A549 (cell line): ENCODE results near the gene TXNL1. TPM values are rescaled to one million over a fixed set of nuclear protein-coding genes. Genes with fewer than 3 reads are reported as not detected.

ENCODE experiments used
- ATAC-seq, 2 experiments: fragments of 200-7000 bp in 1 of 2; fragments of >200 bp in 1 of 2; cut with Nextera tagmentation in 1 of 2; cut with Tn5 transposase in 1 of 2; 3 replicates each; pipeline versions ENCODE4 v1.8.0 to v1.9.1; 2018 to 2020; ENCODE audit warnings: mild to moderate bottlenecking in 1 of 2, moderate library complexity in 1 of 2
- CTCF ChIA-PET: fragments of 300-600 bp; sonication (Branson Sonifier 250); formaldehyde crosslinking; extraction: SDS; loops from one replicate; lab custom pipeline; 2021; ENCODE audit warnings: antibody characterized with exemption, inconsistent platforms; lab: Yijun Ruan, JAX
- POLR2A ChIA-PET: fragments of 350-600 bp; formaldehyde crosslinking; extraction: SDS; loops from one replicate; lab custom pipeline; 2021; ENCODE audit warnings: antibody characterized with exemption, inconsistent platforms; lab: Yijun Ruan, JAX
- DNase-seq, 2 experiments: peaks; one replicate each; pipeline versions ENCODE4 v3.0.0 to v3.0.0-alpha.2; 2011 to 2016; ENCODE audit warnings: low read depth in 1 of 2, low spot score in 1 of 2
- FAIRE-seq: peaks from 2 replicates; lab custom pipeline; 2011; peaks lifted over from hg19 to GRCh38; lab: Jason Lieb, UNC
- H3K27ac ChIP-seq, 2 experiments: fragments of >200 bp; sonication (Bioruptor Twin); formaldehyde crosslinking; 3 replicates each; pipeline ENCODE4 v1.5.1; 2016 to 2017
- H3K4me1 ChIP-seq: fragments of >200 bp; sonication (Bioruptor Twin); formaldehyde crosslinking; 3 replicates; pipeline ENCODE4 v1.6.1; 2016
- H3K4me2 ChIP-seq: fragments of >200 bp; sonication (Bioruptor Twin); formaldehyde crosslinking; 3 replicates; pipeline ENCODE4 v1.6.1; 2016
- H3K4me3 ChIP-seq: fragments of >200 bp; sonication (Bioruptor Twin); formaldehyde crosslinking; 3 replicates; pipeline ENCODE4 v1.5.1; 2016
- H3K9me3 ChIP-seq: fragments of >200 bp; sonication (Bioruptor Twin); formaldehyde crosslinking; 3 replicates; pipeline ENCODE4 v1.6.1; 2016
- BHLHE40 ChIP-seq: IDR thresholded peaks from 2 replicates; pipeline ENCODE4 v1.6.1; 2012; ENCODE audit warnings: low read depth, low read length, inconsistent platforms
- EP300 ChIP-seq, 2 experiments: fragments of >200 bp; sonication (Bioruptor Twin); formaldehyde crosslinking; IDR thresholded peaks; 2 replicates in 1 of 2; 3 replicates in 1 of 2; pipeline ENCODE4 v1.6.1; 2016 to 2017
- FOSL2 ChIP-seq, 2 experiments: fragments of 450-650 bp in 1 of 2; fragments of >200 bp in 1 of 2; sonication (Bioruptor Twin) in 1 of 2; formaldehyde crosslinking; IDR thresholded peaks; 2 replicates each; pipeline versions ENCODE4 v1.5.0 to v1.6.1; 2016 to 2020; ENCODE audit warnings: mild to moderate bottlenecking in 1 of 2, moderate library complexity in 1 of 2
- FOXS1 ChIP-seq: fragments of 250-450 bp; sonication (Bioruptor Pico); IDR thresholded peaks from 2 replicates; pipeline ENCODE4 v1.5.0; 2020; ENCODE audit warnings: mild to moderate bottlenecking, moderate library complexity
- GATA3 ChIP-seq: IDR thresholded peaks from 2 replicates; pipeline ENCODE4 v1.6.1; 2012; ENCODE audit warnings: borderline replicate concordance
- HDAC2 ChIP-seq: fragments of 200-600 bp; sonication (generic); IDR thresholded peaks from 2 replicates; pipeline ENCODE4 v1.6.1; 2016
- HEYL ChIP-seq: fragments of 250-450 bp; sonication (Bioruptor Pico); IDR thresholded peaks from 2 replicates; pipeline ENCODE4 v1.8.0; 2021; ENCODE audit warnings: mild to moderate bottlenecking, moderate library complexity
- HMGXB4 ChIP-seq: fragments of 250-450 bp; sonication (Bioruptor Pico); IDR thresholded peaks from 2 replicates; pipeline ENCODE4 v1.5.0; 2021; ENCODE audit warnings: mild to moderate bottlenecking, moderate library complexity, borderline replicate concordance
- KDM1A ChIP-seq: fragments of 200-600 bp; sonication (generic); IDR thresholded peaks from 2 replicates; pipeline ENCODE4 v1.6.1; 2016; ENCODE audit warnings: low read depth, mild to moderate bottlenecking
- MAFK ChIP-seq: fragments of 450-650 bp; IDR thresholded peaks from 2 replicates; pipeline ENCODE4 v1.6.1; 2014; ENCODE audit not compliant: partially characterized antibody
- MYC ChIP-seq: IDR thresholded peaks from 2 replicates; pipeline ENCODE4 v1.6.1; 2012; ENCODE audit warnings: mild to moderate bottlenecking, inconsistent platforms, low read length, improper control_type of control experiment, borderline replicate concordance
- NR3C1 ChIP-seq: fragments of >200 bp; sonication (Bioruptor Twin); formaldehyde crosslinking; IDR thresholded peaks from 3 replicates; pipeline ENCODE4 v1.6.1; 2017
- PHF8 ChIP-seq: fragments of 200-600 bp; sonication (generic); IDR thresholded peaks from 2 replicates; pipeline ENCODE4 v1.6.1; 2016; ENCODE audit warnings: low read depth, mild to moderate bottlenecking, antibody characterized with exemption, moderate library complexity, borderline replicate concordance
- RAD21 ChIP-seq, 2 experiments: fragments of >200 bp in 1 of 2; sonication (Bioruptor Twin) in 1 of 2; formaldehyde crosslinking in 1 of 2; IDR thresholded peaks in 1 of 2; conservative IDR thresholded peaks in 1 of 2; 2 replicates in 1 of 2; 3 replicates in 1 of 2; pipeline ENCODE4 v1.6.1; 2012 to 2018; ENCODE audit warnings: inconsistent platforms in 1 of 2
- TFCP2L1 ChIP-seq: fragments of 250-450 bp; sonication (Bioruptor Pico); IDR thresholded peaks from 2 replicates; pipeline ENCODE4 v1.5.0; 2021; ENCODE audit warnings: mild to moderate bottlenecking
- TP53 ChIP-seq: fragments of 250-450 bp; sonication (Bioruptor Pico); IDR thresholded peaks from 2 replicates; pipeline ENCODE4 v1.5.0; 2021; ENCODE audit warnings: mild to moderate bottlenecking, moderate library complexity
- ZFP36 ChIP-seq: fragments of 450-650 bp; IDR thresholded peaks from 2 replicates; pipeline ENCODE4 v1.6.1; 2014; ENCODE audit warnings: borderline replicate concordance; ENCODE audit not compliant: partially characterized antibody
- WGBS: methylation state at CpG from one replicate; pipeline ENCODE4 v1.1.6; 2017; ENCODE audit errors: missing lambda C conversion rate; 5-methylcytosine and 5-hydroxymethylcytosine counted together
- polyA plus RNA-seq, 4 experiments: library from polyadenylated mRNA; depleted of rRNA in 3 of 4; stranded (reverse); fragments of >200 nt; fragmentation: RNase III in 1 of 4; extraction: RNeasy Plus Mini Kit Qiagen cat#74134 plus additional on column Dnase treatment in 1 of 4; gene quantifications; 2 replicates in 3 of 4; 3 replicates in 1 of 4; pipeline ENCODE4 v1.2.3, GENCODE V29; 2011 to 2017
- TF ChIP-seq, protein P1 (sequence below): fragments of 200-600 bp; sonication (generic); IDR thresholded peaks from 2 replicates; pipeline ENCODE4 v1.6.1; 2016; ENCODE audit warnings: antibody characterized with exemption, mild to moderate bottlenecking, moderate library complexity
- TF ChIP-seq, protein P2 (sequence below): IDR thresholded peaks from 2 replicates; pipeline ENCODE4 v1.6.1; 2012; ENCODE audit warnings: low read depth, borderline replicate concordance
- TF ChIP-seq, protein P3 (sequence below): IDR thresholded peaks from 2 replicates; pipeline ENCODE4 v1.6.1; 2012

The TXNL1 gene
- polyA plus RNA-seq, 2 of the 4 experiments (the other 2 are of a cell fraction): 59.5 to 104 TPM

- TF ChIP-seq, protein P1, sequence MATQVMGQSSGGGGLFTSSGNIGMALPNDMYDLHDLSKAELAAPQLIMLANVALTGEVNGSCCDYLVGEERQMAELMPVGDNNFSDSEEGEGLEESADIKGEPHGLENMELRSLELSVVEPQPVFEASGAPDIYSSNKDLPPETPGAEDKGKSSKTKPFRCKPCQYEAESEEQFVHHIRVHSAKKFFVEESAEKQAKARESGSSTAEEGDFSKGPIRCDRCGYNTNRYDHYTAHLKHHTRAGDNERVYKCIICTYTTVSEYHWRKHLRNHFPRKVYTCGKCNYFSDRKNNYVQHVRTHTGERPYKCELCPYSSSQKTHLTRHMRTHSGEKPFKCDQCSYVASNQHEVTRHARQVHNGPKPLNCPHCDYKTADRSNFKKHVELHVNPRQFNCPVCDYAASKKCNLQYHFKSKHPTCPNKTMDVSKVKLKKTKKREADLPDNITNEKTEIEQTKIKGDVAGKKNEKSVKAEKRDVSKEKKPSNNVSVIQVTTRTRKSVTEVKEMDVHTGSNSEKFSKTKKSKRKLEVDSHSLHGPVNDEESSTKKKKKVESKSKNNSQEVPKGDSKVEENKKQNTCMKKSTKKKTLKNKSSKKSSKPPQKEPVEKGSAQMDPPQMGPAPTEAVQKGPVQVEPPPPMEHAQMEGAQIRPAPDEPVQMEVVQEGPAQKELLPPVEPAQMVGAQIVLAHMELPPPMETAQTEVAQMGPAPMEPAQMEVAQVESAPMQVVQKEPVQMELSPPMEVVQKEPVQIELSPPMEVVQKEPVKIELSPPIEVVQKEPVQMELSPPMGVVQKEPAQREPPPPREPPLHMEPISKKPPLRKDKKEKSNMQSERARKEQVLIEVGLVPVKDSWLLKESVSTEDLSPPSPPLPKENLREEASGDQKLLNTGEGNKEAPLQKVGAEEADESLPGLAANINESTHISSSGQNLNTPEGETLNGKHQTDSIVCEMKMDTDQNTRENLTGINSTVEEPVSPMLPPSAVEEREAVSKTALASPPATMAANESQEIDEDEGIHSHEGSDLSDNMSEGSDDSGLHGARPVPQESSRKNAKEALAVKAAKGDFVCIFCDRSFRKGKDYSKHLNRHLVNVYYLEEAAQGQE: no peak
- TF ChIP-seq HEYL (no peak), MYC (no peak), MAFK (no peak), EP300 (IDR thresholded peaks at IDR 0.05) (no peak), FOXS1 (CRISPR knock-in tag) (no peak), KDM1A (no peak), TP53 (no peak), RAD21 (conservative IDR thresholded peaks at IDR 0.05 in 1 of 2, IDR thresholded peaks at IDR 0.05 in 1 of 2) (no peak)
These were observed 69.0 kb downstream of the TXNL1 start (continued) for GRCh38 chr18:56569416-56569815.

GRCh38 chr18:56568986-56569385 is 69.4 kb downstream of the TXNL1 start:
- FAIRE-seq (no peak), ATAC-seq (no peak), DNase-seq (no peak)
- 78% methylated on average over 4 of the region's 4 CpGs for WGBS
- Histone ChIP-seq H3K9me3 (no peaks in the 10 kb centered on the region), H3K4me1 (no peaks in the 10 kb centered on the region), H3K4me2 (no peak overlapping the region), H3K4me3 (no peak overlapping the region), H3K27ac (no peak overlapping the region)
- ChIA-PET POLR2A (no interaction called here), CTCF (no interaction called here)
- TF ChIP-seq GATA3 (no peak), FOSL2 (IDR thresholded peaks at IDR 0.05) (no peak), FOSL2 (CRISPR knock-in tag; IDR thresholded peaks at IDR 0.05) (no peak), TFCP2L1 (CRISPR knock-in tag) (no peak), PHF8 (no peak), ZFP36 (no peak), HDAC2 (no peak)
- TF ChIP-seq, protein P2, sequence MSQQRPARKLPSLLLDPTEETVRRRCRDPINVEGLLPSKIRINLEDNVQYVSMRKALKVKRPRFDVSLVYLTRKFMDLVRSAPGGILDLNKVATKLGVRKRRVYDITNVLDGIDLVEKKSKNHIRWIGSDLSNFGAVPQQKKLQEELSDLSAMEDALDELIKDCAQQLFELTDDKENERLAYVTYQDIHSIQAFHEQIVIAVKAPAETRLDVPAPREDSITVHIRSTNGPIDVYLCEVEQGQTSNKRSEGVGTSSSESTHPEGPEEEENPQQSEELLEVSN: no peak
- TF ChIP-seq, protein P3, sequence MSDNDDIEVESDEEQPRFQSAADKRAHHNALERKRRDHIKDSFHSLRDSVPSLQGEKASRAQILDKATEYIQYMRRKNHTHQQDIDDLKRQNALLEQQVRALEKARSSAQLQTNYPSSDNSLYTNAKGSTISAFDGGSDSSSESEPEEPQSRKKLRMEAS: no peak

DNA sequence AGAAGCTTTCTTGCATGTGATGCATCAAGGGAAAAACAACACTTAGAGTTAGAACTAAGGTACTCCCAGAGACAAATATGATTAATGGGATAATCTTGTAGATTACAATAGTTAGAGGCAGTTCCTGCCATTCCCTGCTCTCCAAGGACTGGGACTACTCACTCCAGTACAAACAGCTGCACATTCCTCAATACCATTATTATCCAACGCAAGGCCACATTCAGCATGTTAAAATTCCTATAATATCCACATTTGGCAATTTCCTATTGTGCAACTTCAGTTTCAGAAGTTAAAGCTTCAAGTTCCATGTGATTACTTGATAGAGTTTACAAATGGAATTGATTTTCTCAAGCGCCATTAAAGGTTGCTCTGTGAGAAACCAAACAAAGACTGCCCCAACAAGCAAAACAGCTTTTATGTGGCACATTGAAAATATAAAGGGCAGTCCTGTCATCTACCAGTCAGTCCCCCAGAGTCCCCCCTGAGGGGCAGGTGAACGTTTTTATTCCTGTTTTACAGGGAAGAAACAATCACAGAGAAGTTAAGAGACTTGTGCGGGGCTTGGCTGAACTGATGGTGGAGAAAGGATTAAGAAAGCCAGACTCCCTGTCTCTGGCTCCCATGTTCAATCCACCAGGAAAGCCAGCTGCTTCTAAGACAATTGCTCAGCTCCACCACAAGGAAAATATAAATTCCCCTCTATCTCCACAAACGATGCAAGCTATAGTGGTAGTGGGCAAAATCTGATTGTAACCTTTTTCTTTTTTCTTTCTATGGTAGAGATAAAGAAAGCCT is 72.6 kb downstream of the TXNL1 start:
- WGBS: 36% methylated on average over 5 of the region's 5 CpGs
- ATAC-seq (no peak), DNase-seq (no peak), FAIRE-seq (no peak)
- POLR2A ChIA-PET: no interaction called here
- Histone ChIP-seq H3K9me3 (no peaks in the 10 kb centered on the region), H3K4me2 (no peak overlapping the region), H3K4me3 (no peak overlapping the region), H3K4me1 (no peaks in the 10 kb centered on the region), H3K27ac (no peak overlapping the region)
- TF ChIP-seq TP53 (no peak), HMGXB4 (CRISPR knock-in tag) (no peak), NR3C1 (no peak), BHLHE40 (no peak), HDAC2 (no peak)
- CTCF ChIA-PET: interaction anchor here (1.7 to 2.1 kb wide), 3 partner anchors 9 to 1331 kb away, joined by 3 to 8 read pairs (median 3); no protein-coding TSS in a partner anchor
